Colonic mucosa (tissue), 4 donors: Measurements from ENCODE around the gene VAC14. TPM values are rescaled to one million over a fixed set of nuclear protein-coding genes. Genes with fewer than 3 reads are reported as not detected.
A peak's percentile ranks its signal among the peaks of the same experiment; 100 is the strongest.

Experiments used
- DNase-seq: peaks from one replicate; pipeline ENCODE4 v3.0.0-alpha.2; 2020
- H3K27ac ChIP-seq: fragments of 200-600 bp; one replicate; pipeline ENCODE4 v1.8.0; 2021
- H3K27me3 ChIP-seq: fragments of 200-600 bp; one replicate; pipeline ENCODE4 v1.8.0; 2021
- H3K36me3 ChIP-seq: fragments of 200-600 bp; one replicate; pipeline ENCODE4 v1.8.0; 2021
- H3K4me1 ChIP-seq: fragments of 200-600 bp; one replicate; pipeline ENCODE4 v1.8.0; 2021; ENCODE audit warnings: mild to moderate bottlenecking
- H3K4me3 ChIP-seq: fragments of 200-600 bp; one replicate; pipeline ENCODE4 v1.8.0; 2021
- H3K9ac ChIP-seq, 2 donors: one replicate each; pipeline ENCODE4 v1.7.0; 2013; ENCODE audit warnings: control low read depth in 2 of 2, low read depth in 2 of 2, low read length in 2 of 2
- H3K9me3 ChIP-seq: fragments of 200-600 bp; one replicate; pipeline ENCODE4 v1.8.0; 2021
- intact Hi-C: fragments of 100-400 bp; cut with DNase I; formaldehyde crosslinking; loops from one replicate; pipeline ENCODE4 v1.14.1; 2022
- total RNA-seq, 2 donors: library from RNA; stranded (reverse); fragmentation: NEBNext Ultra II Directional in 1 of 2; extraction: Animal tissue kit (Norgen Biotek cat#: 25700) in 1 of 2; gene quantifications; one replicate each; pipeline ENCODE4 v1.2.1, GENCODE V29; 2021
- TF ChIP-seq, protein P1 (sequence below): fragments of 200-600 bp; IDR thresholded peaks from one replicate; pipeline ENCODE4 v1.8.0; 2022; ENCODE audit warnings: antibody characterized with exemption, mild to moderate bottlenecking
- donor health status: healthy.
- donor health status: DM: no; HTN: no; CAD: no.
- donor health status: DM: no; HTN: no; CAD: no.

VAC14 gene
- total RNA-seq, 2 donors from 2014 or later, result 20.7 to 41.8 TPM

DNA sequence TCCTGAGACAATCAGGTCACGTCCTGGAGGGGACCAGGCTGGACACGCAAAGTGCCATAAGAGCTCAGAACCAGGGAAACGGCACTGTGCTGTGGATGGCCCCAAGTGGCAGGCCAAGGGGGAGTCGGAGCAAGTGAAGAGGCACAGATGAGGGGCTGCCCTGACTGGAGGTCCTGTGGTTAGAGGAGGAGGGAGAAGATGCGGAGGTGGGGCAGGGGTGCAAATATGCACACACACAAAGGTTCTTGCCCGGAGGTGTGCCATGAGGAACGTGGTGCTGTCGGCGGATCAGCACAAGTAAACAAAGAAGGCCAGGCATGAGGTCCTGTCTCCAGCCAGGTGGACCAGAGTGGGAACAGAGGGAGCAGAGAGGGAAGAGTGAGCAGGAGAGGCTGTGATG, 23.5 kb downstream of the VAC14 start:
- no peak overlapping the region for H3K27ac ChIP-seq
- H3K4me1 ChIP-seq, result no peaks in the 10 kb centered on the region
- TF ChIP-seq, protein P1, sequence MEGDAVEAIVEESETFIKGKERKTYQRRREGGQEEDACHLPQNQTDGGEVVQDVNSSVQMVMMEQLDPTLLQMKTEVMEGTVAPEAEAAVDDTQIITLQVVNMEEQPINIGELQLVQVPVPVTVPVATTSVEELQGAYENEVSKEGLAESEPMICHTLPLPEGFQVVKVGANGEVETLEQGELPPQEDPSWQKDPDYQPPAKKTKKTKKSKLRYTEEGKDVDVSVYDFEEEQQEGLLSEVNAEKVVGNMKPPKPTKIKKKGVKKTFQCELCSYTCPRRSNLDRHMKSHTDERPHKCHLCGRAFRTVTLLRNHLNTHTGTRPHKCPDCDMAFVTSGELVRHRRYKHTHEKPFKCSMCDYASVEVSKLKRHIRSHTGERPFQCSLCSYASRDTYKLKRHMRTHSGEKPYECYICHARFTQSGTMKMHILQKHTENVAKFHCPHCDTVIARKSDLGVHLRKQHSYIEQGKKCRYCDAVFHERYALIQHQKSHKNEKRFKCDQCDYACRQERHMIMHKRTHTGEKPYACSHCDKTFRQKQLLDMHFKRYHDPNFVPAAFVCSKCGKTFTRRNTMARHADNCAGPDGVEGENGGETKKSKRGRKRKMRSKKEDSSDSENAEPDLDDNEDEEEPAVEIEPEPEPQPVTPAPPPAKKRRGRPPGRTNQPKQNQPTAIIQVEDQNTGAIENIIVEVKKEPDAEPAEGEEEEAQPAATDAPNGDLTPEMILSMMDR, result no peak
- H3K27me3 ChIP-seq, result no peaks in the 10 kb centered on the region
- H3K4me3 ChIP-seq, result no peak overlapping the region
- no peaks in the 10 kb centered on the region for H3K9me3 ChIP-seq
- no peak overlapping the region for H3K9ac ChIP-seq
- intact Hi-C loops, result no loop called here
- peaks cover 11% of the 10 kb centered on the region for H3K36me3 ChIP-seq
- no peak for DNase-seq

DNA sequence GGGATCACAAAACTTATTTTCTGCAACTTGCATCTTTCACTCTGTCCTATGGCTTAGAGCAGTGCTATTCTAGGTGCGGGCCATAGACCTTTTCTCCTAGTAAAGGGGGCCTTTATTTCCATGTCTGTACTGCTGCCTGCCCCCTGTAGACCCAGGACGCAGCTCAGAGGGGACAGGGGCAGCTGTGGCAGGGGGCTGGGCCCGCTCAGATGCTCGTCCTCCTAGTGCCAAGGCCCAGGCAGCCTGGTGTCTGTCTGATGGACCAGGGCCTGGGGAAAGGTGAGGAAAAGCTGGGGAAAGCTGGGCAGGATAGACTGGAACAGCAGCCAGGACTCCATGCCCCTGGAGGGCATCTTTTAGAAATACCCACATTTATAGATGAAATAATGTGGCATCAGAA, 25.6 kb downstream of the VAC14 start:
- Histone ChIP-seq H3K4me3 (no peak overlapping the region), H3K9me3 (no peaks in the 10 kb centered on the region), H3K27ac (no peak overlapping the region), H3K36me3 (no peaks in the 10 kb centered on the region), H3K4me1 (no peaks in the 10 kb centered on the region), H3K27me3 (no peaks in the 10 kb centered on the region), H3K9ac (no peak overlapping the region)
- TF ChIP-seq, protein P1, result no peak
- DNase-seq, result no peak
- intact Hi-C loops, result no loop called here

DNA sequence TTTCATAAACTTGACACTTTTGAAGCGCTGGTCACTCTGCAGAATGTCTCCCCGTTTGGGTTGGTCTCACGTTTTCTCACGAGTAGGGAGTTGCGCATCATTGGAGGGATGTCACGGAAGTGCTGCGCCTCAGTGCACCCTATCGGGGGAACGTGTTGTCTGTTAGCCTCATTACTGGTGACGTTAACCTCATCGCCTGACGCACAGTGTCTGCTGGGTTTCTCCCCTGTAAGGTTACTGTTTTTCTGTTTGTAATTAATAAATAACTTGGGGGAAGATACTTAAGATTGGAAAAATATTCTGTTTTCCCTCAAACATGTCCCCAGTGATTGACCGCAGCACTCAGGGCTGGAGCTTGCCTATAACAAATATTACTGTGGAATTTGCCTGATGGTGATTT, 26.7 kb downstream of the VAC14 start:
- H3K36me3 ChIP-seq, result no peaks in the 10 kb centered on the region
- no peak overlapping the region for H3K27ac ChIP-seq
- intact Hi-C loops, result no loop called here
- H3K4me1 ChIP-seq, result no peaks in the 10 kb centered on the region
- no peaks in the 10 kb centered on the region for H3K27me3 ChIP-seq
- TF ChIP-seq, protein P1, result no peak
- H3K9me3 ChIP-seq, result no peaks in the 10 kb centered on the region
- no peak overlapping the region for H3K9ac ChIP-seq
- no peak overlapping the region for H3K4me3 ChIP-seq
- no peak for DNase-seq

DNA sequence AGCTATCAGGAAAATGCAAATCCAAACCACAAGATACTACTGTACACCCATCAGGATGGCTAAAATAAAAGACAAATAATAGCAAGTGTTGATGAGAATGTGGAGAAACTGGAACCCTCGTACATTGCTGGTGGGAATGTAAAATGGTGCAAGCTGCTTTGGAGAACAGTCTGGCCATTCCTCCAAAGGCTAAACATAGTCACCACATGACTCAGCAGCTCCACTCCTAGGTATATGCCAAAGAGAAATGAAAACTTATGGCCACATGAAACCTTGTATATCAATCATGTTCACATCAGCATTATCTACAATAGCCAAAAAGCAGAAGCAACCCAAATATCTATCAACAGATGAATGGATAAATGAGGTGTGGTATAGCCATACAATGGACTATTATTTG, 28.5 kb downstream of the VAC14 start:
- TF ChIP-seq, protein P1, result no peak
- no peaks in the 10 kb centered on the region for H3K9me3 ChIP-seq
- H3K27ac ChIP-seq, result no peak overlapping the region
- no peak for DNase-seq
- no peak overlapping the region for H3K4me3 ChIP-seq
- H3K36me3 ChIP-seq, result no peaks in the 10 kb centered on the region
- H3K27me3 ChIP-seq, result no peaks in the 10 kb centered on the region
- no peaks in the 10 kb centered on the region for H3K4me1 ChIP-seq
- H3K9ac ChIP-seq, result no peak overlapping the region
- intact Hi-C loops, result no loop called here

DNA sequence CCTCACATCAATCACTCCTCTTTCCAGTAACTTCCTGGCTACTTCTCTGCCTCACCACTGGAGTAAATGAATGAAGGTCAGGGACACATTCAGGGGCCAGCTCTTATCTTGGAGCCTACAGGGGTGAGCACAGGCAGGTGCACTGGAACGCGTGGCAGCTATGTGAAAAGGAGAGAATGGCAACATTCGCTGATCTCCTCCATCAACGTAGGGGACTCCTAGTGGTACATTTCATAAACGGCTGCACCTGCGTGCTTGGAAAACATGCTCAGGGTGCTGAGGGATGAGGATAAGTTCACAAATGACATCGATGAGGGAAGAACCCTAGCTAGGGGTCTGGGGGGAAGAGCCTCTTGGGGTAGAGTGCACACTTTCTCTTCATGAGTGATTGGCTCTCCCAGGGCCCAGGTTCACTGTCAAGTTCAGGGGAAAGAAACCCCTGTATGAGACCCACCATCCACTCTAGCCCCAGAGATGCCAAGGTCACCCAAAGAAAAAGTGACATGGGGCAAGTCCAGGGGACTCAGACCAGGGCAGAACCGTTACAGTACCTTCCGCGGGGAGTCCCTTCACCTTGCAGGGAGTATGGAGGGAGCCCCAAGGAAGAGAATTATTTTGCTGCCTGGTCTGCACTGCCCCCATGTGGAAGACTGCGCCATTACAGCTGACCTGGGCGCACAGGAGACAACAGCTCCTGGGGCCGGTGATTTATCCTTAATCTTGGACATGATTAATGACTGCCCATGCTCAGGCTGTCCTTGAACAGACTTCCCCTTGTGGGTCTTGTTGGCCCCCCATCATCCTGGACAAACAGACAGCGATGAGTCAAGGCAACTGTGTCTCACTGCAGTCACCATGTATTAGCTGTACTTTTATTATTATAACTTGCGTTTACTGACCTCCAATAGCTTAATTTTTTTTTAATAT, 30.1 kb downstream of the VAC14 start:
- no peaks in the 10 kb centered on the region for H3K36me3 ChIP-seq
- intact Hi-C loops, result loop anchor here (2.0 kb wide), 1 partner anchor 90 kb away; no protein-coding TSS in a partner anchor
- DNase-seq, result peak; percentile 69
- TF ChIP-seq, protein P1, result peak; percentile 91
- no peaks in the 10 kb centered on the region for H3K9me3 ChIP-seq
- no peak overlapping the region for H3K4me3 ChIP-seq
- H3K27ac ChIP-seq, result no peak overlapping the region
- H3K4me1 ChIP-seq, result no peaks in the 10 kb centered on the region
- H3K27me3 ChIP-seq, result no peaks in the 10 kb centered on the region
- H3K9ac ChIP-seq, result no peak overlapping the region
